HepG2 (cell line): ENCODE measurements around the gene GSS. TPM values are rescaled to one million over a fixed set of nuclear protein-coding genes. Genes with fewer than 3 reads are reported as not detected.

Source experiments
- ARID4A ChIP-seq: sonication (generic); formaldehyde crosslinking; IDR thresholded peaks from 2 replicates; pipeline ENCODE4 v1.5.0; 2020; ENCODE audit warnings: mild to moderate bottlenecking, missing genetic modification reagents, borderline replicate concordance
- CHD2 ChIP-seq: IDR thresholded peaks from 2 replicates; pipeline ENCODE4 v1.6.1; 2011; ENCODE audit warnings: low read depth, low read length, improper control_type of control experiment
- CREB1 ChIP-seq, 2 experiments: fragments of 450-650 bp in 1 of 2; IDR thresholded peaks; 2 replicates each; pipeline ENCODE4 v1.6.1; 2016 to 2017; ENCODE audit warnings: control low read depth in 1 of 2, mild to moderate bottlenecking in 1 of 2, missing compliant biosample characterization in 1 of 2, missing genetic modification characterization in 1 of 2
- DPF2 ChIP-seq: sonication (generic); formaldehyde crosslinking; IDR thresholded peaks from 2 replicates; pipeline ENCODE4 v1.4.0; 2020; ENCODE audit warnings: mild to moderate bottlenecking, low read depth, missing genetic modification reagents, borderline replicate concordance
- ZBED4 ChIP-seq: sonication (generic); formaldehyde crosslinking; IDR thresholded peaks from 2 replicates; pipeline ENCODE4 v1.4.0; 2020; ENCODE audit warnings: missing genetic modification reagents, borderline replicate concordance
- ZNF564 ChIP-seq: sonication (generic); formaldehyde crosslinking; IDR thresholded peaks from 2 replicates; pipeline ENCODE4 v1.8.1; 2023; ENCODE audit warnings: mild to moderate bottlenecking, missing genetic modification reagents
- polyA plus RNA-seq, 8 experiments: library from polyadenylated mRNA; depleted of rRNA in 3 of 8; stranded (reverse) in 7 of 8; unstranded in 1 of 8; fragments of >200 nt; fragmentation: Illumina TruSeq in 4 of 8; extraction: Trizol in 4 of 8; gene quantifications; 2 replicates each; pipeline versions ENCODE4 v1.2.1 to v1.2.3, GENCODE V29; 2011 to 2016; ENCODE audit warnings: low read depth in 4 of 8, missing spikeins in 1 of 8, mixed read lengths in 1 of 8; ENCODE audit not compliant: insufficient read depth in 1 of 8
- total RNA-seq, 5 experiments: library from RNA; depleted of rRNA; stranded (reverse); fragments of >200 nt; fragmentation: Illumina TruSeq; extraction: Trizol; gene quantifications; 2 replicates each; pipeline ENCODE4 v1.2.3, GENCODE V29; 2016; ENCODE audit warnings: low read depth in 1 of 5
- TF ChIP-seq, protein P1 (sequence below): sonication (generic); formaldehyde crosslinking; conservative IDR thresholded peaks from 2 replicates; pipeline ENCODE4 v1.8.0; 2022; ENCODE audit warnings: low read depth, missing genetic modification reagents
- TF ChIP-seq, protein P2 (sequence below): sonication (generic); formaldehyde crosslinking; IDR thresholded peaks from 2 replicates; pipeline ENCODE4 v1.9.0; 2021; ENCODE audit warnings: mild to moderate bottlenecking, missing genetic modification reagents
- TF ChIP-seq, protein P3 (sequence below): sonication (generic); formaldehyde crosslinking; IDR thresholded peaks from 2 replicates; pipeline ENCODE4 v1.8.1; 2022; ENCODE audit warnings: mild to moderate bottlenecking, missing genetic modification reagents

GSS gene
- total and polyA plus RNA-seq, 2 of the 13 experiments (the other 11 are each of a cell fraction or from before 2014, with no cell fraction given): 80.1 to 102 TPM

DNA sequence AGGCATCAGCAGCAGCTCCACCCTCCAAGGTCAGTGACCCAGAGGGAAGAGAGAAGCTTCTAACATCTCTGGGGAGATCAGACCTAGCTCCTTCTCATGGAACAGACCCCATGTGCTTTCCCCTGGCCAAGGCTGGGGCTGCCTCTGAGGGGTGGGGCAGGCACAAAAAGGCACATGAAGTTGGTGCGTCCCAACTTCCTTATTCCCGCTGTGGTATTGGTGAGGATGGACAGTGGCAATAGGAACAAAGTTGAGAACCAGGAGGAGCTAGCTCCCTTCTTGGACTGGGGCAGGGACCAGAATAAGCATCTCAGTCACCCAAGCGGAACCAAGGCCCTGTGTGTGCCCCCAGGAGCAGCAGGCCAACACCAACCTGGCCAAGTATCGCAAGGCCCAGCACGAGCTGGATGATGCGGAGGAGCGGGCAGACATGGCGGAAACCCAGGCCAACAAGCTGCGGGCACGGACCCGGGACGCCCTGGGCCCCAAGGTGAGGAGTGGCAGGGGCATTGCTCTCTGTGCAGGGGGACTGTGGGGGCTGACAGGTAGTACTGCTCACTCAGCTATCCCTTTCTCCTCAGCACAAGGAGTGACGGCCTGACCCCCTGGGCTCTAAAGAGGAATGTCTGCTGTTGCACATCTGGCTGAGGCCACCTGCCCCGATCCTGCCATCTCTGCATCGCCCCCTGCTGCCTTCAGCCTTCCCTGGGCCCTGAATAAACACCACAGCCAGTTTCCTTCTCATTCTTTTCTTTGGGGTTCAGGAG is 46.2 kb upstream of the GSS start (continued):
- TF ChIP-seq ARID4A (CRISPR knock-in tag): peak; percentile 16; the same call in 1 of the 2 replicates
- no peak for TF ChIP-seq ZBED4 (CRISPR knock-in tag)
- TF ChIP-seq CHD2: no peak
- no peak for TF ChIP-seq DPF2
- TF ChIP-seq, protein P1, sequence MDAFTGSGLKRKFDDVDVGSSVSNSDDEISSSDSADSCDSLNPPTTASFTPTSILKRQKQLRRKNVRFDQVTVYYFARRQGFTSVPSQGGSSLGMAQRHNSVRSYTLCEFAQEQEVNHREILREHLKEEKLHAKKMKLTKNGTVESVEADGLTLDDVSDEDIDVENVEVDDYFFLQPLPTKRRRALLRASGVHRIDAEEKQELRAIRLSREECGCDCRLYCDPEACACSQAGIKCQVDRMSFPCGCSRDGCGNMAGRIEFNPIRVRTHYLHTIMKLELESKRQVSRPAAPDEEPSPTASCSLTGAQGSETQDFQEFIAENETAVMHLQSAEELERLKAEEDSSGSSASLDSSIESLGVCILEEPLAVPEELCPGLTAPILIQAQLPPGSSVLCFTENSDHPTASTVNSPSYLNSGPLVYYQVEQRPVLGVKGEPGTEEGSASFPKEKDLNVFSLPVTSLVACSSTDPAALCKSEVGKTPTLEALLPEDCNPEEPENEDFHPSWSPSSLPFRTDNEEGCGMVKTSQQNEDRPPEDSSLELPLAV: no peak
- TF ChIP-seq, protein P2, sequence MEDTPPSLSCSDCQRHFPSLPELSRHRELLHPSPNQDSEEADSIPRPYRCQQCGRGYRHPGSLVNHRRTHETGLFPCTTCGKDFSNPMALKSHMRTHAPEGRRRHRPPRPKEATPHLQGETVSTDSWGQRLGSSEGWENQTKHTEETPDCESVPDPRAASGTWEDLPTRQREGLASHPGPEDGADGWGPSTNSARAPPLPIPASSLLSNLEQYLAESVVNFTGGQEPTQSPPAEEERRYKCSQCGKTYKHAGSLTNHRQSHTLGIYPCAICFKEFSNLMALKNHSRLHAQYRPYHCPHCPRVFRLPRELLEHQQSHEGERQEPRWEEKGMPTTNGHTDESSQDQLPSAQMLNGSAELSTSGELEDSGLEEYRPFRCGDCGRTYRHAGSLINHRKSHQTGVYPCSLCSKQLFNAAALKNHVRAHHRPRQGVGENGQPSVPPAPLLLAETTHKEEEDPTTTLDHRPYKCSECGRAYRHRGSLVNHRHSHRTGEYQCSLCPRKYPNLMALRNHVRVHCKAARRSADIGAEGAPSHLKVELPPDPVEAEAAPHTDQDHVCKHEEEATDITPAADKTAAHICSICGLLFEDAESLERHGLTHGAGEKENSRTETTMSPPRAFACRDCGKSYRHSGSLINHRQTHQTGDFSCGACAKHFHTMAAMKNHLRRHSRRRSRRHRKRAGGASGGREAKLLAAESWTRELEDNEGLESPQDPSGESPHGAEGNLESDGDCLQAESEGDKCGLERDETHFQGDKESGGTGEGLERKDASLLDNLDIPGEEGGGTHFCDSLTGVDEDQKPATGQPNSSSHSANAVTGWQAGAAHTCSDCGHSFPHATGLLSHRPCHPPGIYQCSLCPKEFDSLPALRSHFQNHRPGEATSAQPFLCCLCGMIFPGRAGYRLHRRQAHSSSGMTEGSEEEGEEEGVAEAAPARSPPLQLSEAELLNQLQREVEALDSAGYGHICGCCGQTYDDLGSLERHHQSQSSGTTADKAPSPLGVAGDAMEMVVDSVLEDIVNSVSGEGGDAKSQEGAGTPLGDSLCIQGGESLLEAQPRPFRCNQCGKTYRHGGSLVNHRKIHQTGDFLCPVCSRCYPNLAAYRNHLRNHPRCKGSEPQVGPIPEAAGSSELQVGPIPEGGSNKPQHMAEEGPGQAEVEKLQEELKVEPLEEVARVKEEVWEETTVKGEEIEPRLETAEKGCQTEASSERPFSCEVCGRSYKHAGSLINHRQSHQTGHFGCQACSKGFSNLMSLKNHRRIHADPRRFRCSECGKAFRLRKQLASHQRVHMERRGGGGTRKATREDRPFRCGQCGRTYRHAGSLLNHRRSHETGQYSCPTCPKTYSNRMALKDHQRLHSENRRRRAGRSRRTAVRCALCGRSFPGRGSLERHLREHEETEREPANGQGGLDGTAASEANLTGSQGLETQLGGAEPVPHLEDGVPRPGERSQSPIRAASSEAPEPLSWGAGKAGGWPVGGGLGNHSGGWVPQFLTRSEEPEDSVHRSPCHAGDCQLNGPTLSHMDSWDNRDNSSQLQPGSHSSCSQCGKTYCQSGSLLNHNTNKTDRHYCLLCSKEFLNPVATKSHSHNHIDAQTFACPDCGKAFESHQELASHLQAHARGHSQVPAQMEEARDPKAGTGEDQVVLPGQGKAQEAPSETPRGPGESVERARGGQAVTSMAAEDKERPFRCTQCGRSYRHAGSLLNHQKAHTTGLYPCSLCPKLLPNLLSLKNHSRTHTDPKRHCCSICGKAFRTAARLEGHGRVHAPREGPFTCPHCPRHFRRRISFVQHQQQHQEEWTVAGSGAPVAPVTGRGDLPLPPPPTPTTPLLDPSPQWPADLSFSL: no peak
- TF ChIP-seq, protein P3, sequence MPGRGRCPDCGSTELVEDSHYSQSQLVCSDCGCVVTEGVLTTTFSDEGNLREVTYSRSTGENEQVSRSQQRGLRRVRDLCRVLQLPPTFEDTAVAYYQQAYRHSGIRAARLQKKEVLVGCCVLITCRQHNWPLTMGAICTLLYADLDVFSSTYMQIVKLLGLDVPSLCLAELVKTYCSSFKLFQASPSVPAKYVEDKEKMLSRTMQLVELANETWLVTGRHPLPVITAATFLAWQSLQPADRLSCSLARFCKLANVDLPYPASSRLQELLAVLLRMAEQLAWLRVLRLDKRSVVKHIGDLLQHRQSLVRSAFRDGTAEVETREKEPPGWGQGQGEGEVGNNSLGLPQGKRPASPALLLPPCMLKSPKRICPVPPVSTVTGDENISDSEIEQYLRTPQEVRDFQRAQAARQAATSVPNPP (CRISPR knock-in tag): no peak
- no peak for TF ChIP-seq CREB1 (IDR thresholded peaks at IDR 0.05)
- no peak for TF ChIP-seq CREB1 (CRISPR knock-in tag; IDR thresholded peaks at IDR 0.05)
- TF ChIP-seq ZNF564 (CRISPR knock-in tag): no peak
